HG03139 (cell line): Measurements from ENCODE around the gene FAM161B.
"Not testable (repeated sequence)": the region's sequence is repeated elsewhere in the genome, so short reads cannot be mapped to it uniquely, and the experiment has no call there.

Source experiments
- ATAC-seq: cut with Tn5 transposase; IDR thresholded peaks from one replicate; pipeline ENCODE4 v1.9.1; 2021; ENCODE audit not compliant: unreplicated experiment

The FAM161B gene, protein sequence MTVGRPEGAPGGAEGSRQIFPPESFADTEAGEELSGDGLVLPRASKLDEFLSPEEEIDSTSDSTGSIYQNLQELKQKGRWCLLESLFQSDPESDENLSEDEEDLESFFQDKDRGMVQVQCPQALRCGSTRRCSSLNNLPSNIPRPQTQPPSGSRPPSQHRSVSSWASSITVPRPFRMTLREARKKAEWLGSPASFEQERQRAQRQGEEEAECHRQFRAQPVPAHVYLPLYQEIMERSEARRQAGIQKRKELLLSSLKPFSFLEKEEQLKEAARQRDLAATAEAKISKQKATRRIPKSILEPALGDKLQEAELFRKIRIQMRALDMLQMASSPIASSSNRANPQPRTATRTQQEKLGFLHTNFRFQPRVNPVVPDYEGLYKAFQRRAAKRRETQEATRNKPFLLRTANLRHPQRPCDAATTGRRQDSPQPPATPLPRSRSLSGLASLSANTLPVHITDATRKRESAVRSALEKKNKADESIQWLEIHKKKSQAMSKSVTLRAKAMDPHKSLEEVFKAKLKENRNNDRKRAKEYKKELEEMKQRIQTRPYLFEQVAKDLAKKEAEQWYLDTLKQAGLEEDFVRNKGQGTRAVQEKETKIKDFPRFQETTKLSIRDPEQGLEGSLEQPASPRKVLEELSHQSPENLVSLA

GRCh38 chr14:73949752-73950734, at the start of gene FAM161B, which contains the start of gene COQ6:
Gene FAM161B, minus strand, starts transcription at chr14:73950094. Its CDS starts 68 bp downstream, at chr14:73950026.
Gene COQ6, plus strand, starts transcription at chr14:73950302. Its CDS starts 31 bp downstream, at chr14:73950333.
- ATAC-seq = peak; percentile 85

DNA sequence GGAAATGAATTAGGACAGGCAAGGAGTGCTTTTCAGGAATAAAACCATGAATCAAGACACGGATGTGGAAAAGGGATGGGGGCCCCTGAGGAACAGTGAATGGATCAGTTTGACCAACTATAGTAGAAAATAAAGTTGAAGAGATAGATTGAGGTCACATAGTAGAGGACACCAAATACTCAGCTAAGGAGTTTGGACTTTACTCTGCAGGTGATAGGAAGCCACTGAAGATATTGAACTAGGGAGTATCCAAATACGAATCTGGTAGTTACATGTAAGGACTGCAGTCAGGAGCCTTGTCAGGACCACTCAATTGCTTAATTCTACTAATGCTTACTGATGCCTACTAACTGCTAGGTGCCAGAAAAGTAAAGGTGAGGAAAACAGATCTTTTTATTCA, 48.8 kb upstream of the FAM161B start:
- no peak for ATAC-seq

DNA sequence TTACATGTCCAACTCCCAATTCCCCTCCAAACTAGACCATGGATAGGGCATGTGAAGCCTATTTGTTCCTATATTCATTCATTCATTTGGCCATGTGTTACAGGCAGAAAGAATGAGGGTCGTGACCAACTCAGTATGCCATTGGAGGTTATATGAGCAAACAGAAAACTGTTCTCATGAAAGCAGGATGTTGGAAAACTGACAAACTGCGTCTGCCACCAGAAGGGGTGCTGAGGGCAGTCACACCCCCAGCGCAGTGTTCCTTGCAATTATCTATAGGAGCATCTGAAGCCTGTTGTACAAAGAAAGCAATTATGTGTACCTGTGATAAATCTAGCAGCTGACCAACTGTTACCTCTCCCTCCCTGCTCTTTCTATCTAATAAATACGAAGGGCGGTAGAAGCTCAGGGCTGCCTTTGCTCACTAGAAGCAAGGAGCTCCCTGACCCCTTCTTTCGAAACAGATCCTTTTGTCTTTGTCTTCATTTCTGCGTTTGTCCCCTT, 48.1 kb upstream of the FAM161B start:
- no peak for ATAC-seq

DNA sequence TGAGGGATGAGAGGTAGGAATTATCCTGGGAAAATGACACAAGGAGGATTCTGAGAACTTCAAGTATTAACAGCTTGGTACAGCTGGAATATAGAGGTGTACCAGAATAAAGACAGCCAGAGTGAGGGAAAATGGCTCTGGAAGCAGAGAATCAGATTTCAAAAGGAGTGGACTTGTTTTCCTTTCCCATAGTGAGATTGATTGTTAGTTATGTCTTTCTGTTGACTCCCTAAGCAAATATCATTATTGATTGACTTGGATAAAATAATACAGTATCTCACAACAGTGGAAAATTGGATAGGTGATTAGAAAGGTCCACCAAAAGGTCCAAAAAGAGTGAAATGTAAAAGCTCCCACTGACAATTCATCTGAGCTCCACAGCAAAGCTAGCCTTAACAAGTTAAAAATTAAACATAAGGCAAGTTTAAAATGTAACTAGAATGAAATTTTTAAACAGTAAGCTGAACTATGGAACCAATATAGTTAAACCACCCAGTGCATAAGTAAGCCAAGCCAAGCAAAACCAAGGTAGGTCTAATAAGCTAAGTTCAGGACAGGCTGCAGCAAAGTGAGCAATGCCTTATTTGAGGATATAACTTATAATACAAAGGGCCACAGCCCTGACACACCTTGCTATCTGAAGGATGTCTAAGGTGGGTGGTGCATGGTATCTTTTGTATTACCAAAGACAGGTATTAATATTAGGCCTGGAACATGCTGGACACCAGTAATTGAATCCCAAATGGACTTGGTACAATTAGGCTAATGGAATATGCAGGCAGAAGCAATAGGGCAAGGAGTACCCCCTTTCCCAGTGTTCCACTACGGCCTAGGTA, 47.4 kb upstream of the FAM161B start:
- ATAC-seq = no peak

DNA sequence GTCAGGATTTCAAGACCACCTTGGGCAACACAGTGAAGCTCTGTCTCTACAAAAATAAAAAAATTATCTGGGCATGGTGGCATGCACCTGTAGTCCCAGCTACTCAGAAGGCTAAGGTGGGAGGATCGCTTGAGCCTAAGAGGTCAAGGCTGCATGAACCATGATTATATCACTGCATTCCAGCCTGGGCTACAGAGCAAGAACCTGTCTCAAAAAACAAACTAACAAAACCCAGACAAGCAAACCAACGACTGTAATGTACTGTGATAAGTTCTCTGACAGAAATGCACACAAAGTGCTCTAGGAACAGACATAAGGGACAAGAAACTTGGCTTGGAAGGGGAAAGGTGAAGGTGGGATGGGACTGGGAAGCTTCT, 46.8 kb upstream of the FAM161B start:
- ATAC-seq = no peak

- no peak for ATAC-seq
Observed at GRCh38 chr14:73995977-73996378, 46.1 kb upstream of the FAM161B start.

DNA sequence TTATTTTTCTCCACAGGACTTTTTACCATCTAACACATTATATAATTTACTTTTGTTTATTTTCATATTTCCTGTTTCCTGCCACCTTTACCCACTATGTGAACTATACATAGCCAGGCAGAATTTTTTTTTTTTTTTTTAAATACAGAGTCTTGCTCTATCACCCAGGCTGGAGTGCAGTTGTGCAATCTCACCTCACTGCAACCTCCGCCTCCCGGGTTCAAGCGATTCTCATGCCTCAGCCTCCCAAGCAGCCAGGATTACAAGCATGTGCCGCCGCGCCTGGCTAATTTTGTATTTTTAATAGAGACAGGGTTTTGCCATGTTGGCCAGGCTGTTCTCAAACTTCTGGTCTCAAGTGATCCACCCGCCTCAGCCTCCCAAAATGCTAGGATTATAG, 45.0 kb upstream of the FAM161B start:
- not testable (repeated sequence) for ATAC-seq

DNA sequence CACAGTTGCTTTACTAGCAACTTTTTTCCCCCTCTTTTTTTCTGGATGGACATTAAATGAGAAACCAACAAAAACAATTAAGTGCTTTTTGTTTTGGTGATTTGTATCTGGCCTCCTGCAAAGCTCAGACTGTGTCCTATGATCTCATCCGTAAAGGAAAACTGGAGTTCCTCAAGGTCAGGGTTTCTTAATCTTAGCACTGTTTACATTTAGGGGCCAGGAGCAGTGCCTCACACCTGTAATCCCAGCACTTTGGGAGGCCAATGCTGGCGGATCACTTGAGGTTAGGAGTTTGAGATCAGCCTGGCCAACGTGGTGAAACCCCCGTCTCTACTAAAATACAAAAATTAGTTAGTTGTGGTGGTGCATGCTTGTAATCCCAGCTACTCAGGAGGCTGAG, 41.2 kb upstream of the FAM161B start:
- ATAC-seq = no peak

GRCh38 chr14:73988656-73989055, 38.8 kb upstream of the FAM161B start:
- not testable (repeated sequence) for ATAC-seq

DNA sequence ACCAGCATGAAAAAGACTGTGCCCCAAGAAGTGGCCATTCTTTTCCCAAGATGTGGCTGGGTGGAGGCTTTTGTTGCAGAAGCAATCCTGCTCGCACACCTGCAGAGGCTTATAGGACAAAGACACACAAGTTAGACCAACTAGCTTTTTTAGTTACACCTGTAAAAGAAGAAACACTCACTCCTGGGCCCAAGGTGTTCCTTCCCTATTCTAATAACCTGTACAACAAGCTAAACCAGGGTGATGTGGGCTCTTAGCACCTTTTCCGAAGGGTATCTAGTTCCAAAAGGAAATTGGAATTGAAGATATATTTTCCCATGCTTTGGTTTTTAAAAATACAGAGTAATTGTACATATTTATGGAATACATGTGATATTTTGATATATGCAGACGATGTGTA, 38.2 kb upstream of the FAM161B start:
- ATAC-seq = no peak

GRCh38 chr14:73977896-73978295, 28.0 kb upstream of the FAM161B start:
- no peak for ATAC-seq

DNA sequence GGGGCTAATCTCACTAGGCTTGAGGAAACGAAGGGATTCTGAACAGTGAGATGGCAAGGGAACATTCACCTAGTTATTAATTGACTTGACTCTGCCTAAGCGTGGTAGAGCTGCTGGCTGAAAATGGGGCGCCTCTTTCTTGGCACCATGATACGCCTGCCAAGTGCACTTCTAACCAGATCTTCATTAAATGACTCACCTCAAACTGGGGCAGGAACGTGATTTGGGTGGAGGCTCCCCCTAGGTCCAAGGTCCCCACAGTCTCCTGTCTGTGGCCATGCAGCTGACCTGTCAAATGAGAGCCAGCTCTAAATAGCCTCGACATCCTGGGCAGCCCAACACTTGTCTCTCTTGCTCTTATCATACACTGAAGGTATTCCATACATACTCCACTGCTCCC, 26.2 kb upstream of the FAM161B start:
- no peak for ATAC-seq

GRCh38 chr14:73973497-73973896, 23.6 kb upstream of the FAM161B start:
- no peak for ATAC-seq

DNA sequence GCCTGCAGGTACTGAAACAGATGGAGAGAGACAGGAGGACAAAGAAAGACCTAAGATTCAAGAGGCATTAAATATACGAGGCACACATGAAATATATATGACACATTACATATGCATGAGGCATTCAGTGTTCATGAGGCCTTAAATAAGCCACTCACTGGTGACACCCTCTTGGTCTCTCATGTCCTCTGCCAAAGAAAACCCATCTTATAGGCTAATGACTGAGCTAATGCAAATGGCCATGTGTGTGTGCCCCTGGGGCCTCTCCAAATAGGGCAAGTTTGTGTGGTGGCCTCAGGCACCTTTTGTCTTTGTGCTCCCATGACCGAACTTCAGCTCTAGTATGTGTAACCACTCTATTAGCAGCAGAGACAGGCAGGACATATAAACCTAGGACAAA, 19.0 kb upstream of the FAM161B start:
- no peak for ATAC-seq

DNA sequence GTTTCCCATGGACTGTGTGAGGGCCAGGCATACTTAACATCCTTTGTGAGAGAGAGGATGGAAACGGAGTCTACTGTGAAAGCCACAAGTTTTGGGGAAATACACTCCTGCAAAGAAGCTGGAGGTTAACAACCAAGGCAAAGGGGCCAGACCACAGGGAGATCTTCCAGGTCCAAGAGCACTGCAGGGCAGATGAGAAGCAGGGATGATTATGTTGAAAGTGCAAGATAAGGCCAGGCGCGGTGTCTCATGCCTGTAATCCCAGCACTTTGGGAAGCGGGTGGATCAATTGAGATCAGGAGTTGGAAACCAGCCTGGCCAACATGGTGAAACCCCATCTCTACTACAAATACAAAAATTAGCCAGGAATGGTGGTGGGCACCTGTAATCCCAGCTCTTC, 15.3 kb upstream of the FAM161B start:
- no peak for ATAC-seq

DNA sequence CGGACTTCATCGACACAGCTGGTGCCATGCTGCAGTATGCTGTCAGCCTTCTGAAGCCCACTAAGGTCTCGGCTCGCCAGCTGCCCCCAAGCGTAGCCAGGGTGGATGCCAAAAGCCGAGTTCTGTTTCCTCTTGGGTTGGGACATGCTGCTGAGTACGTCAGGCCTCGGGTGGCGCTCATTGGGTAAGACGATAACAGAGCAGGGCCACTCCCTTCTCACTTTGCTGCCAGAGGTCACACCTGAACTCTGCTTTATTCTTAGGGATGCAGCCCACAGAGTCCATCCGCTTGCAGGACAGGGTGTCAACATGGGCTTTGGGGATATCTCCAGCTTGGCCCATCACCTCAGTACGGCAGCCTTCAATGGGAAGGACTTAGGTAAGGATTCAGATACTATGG, 11.3 kb upstream of the FAM161B start:
- ATAC-seq = no peak

GRCh38 chr14:73958591-73958990, 8.7 kb upstream of the FAM161B start:
- no peak for ATAC-seq

DNA sequence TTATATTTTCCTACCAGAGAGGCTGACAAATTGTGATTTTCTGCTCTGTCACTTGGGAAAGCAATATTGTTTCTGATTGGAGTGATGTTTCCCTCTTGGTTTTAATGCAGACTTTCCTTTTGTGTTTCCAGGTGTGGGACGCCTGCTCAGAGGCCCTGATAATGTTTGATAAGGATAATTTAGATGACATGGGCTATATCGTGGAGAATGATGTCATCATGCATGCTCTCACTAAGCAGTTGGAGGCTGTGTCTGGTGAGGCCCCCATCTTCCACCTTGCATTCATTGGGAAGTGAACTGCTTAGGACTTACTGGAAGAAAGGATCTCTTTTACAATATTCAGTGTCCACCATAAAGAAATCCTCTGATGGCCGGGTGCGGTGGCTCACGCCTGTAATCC, 5.8 kb upstream of the FAM161B start:
- ATAC-seq = no peak

- no peak for ATAC-seq
Observed at GRCh38 chr14:73953731-73954130, 3.8 kb upstream of the FAM161B start.

DNA sequence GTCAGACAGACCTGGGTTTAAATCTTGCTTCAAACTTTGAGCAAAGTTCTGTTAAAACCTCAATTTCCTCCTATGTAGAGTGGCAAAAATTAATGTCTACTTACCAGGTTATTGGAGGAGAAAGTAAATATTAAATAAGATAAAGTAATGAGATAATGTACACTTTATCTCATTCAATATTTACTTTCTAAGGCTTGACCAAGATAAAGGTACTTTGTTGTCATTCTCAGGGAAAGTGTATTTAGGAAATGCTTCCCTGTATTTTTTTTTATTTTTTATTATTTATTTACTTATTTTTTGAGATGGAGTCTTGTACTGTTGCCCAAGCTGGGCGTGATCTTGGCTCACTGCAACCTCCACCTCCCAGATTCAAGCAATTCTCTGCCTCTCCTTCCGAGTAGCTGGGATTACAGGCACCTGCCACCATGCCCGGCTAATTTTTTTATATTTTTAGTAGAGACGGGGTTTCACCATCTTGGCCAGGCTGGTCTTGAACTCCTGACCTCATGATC, 4.7 kb downstream of the FAM161B start:
- ATAC-seq = no peak
